ENCODE data around the gene NUP214. TPM values are rescaled to one million over a fixed set of nuclear protein-coding genes. Genes with fewer than 3 reads are reported as not detected.

Gene NUP214
- total and polyA plus RNA-seq, 2 of the 8 experiments (the other 6 are each of a cell fraction or from before 2014, with no cell fraction given) = 28.6 to 50.2 TPM

- Histone ChIP-seq H3K4ac (replicated peaks; ENCODE audit: insufficient read length, low read depth, low read length) (no peak overlapping the region), H3K23ac (ENCODE audit: insufficient read length) (no peak overlapping the region), H2AK5ac (ENCODE audit: low read depth, low read length) (no peak overlapping the region), H3K4me2 (ENCODE audit: insufficient read depth in 1 of 2, low read depth in 2 of 2, low read length in 2 of 2) (no peak overlapping the region), H3K4me3 (ENCODE audit: extremely low read depth in 1 of 4, insufficient read depth in 2 of 4, low read depth in 3 of 4, low read length in 4 of 4) (no peak overlapping the region), H2BK15ac (ENCODE audit: low read length) (no peak overlapping the region), H3K9ac (replicated peaks in 1 of 4; ENCODE audit: extremely low read depth in 1 of 4, low read depth in 3 of 4, low read length in 3 of 4) (no peak overlapping the region), H3K18ac (ENCODE audit: extremely low read depth, low read length) (no peak overlapping the region), H2BK20ac (ENCODE audit: low read length) (no peak overlapping the region), H2AFZ (ENCODE audit: low read length) (no peak overlapping the region), H3K79me2 (ENCODE audit: control insufficient read depth in 1 of 2, insufficient read depth in 2 of 2, low read length in 2 of 2) (no peaks in the 10 kb centered on the region), H3K27ac (ENCODE audit: low read depth, low read length) (no peak overlapping the region), H3K14ac (ENCODE audit: insufficient read length) (no peak overlapping the region), H3K79me1 (ENCODE audit: low read depth, low read length) (no peaks in the 10 kb centered on the region), H2BK5ac (ENCODE audit: low read depth, low read length) (no peak overlapping the region), H4K20me1 (replicated peaks in 1 of 2; ENCODE audit: control insufficient read depth in 1 of 2, insufficient read depth in 2 of 2, low read length in 2 of 2) (no peaks in the 10 kb centered on the region), H3K27me3 (replicated peaks in 1 of 4; ENCODE audit: control insufficient read depth in 3 of 4, extremely low read depth in 1 of 4, insufficient read depth in 3 of 4, low read length in 3 of 4) (no peaks in the 10 kb centered on the region), H4K91ac (replicated peaks; ENCODE audit: insufficient read length, low read length) (no peak overlapping the region), H4K5ac (ENCODE audit: insufficient read length, low read depth, low read length) (no peak overlapping the region), H4K8ac (ENCODE audit: extremely low read depth, insufficient read depth, low read length) (no peak overlapping the region), H2BK120ac (replicated peaks; ENCODE audit: low read depth, low read length) (no peak overlapping the region), H3K56ac (replicated peaks; ENCODE audit: insufficient read length, low read depth, low read length) (no peak overlapping the region), H3K9me3 (ENCODE audit: insufficient read depth in 2 of 2, low read depth in 1 of 2, low read length in 1 of 2) (no peaks in the 10 kb centered on the region), H3K23me2 (ENCODE audit: low read depth, low read length) (no peaks in the 10 kb centered on the region), H2BK12ac (ENCODE audit: low read depth, low read length) (no peak overlapping the region), H3K36me3 (ENCODE audit: control insufficient read depth in 2 of 4, insufficient read depth in 4 of 4, low read length in 3 of 4) (peaks cover 8 to 48% (median 27%) of the 10 kb centered on the region in 4 experiments), H3K4me1 (replicated peaks in 1 of 4; ENCODE audit: control insufficient read depth in 3 of 4, insufficient read depth in 4 of 4, low read length in 3 of 4) (no peaks in the 10 kb centered on the region)
- WGBS, 2 experiments (ENCODE audit: extremely low coverage in 1 of 2, insufficient coverage in 1 of 2, insufficient read length in 1 of 2, insufficient replicate concordance in 2 of 2, low coverage in 1 of 2, low lambda C conversion rate in 2 of 2, missing lambda C conversion rate in 1 of 2) = 89% methylated on average over 6 of the region's 6 CpGs; no CpG with 5 or more reads in 1 of the 2 experiments
- FAIRE-seq (no peak), DNase-seq (ENCODE audit: low read depth in 1 of 2, low spot score in 2 of 2) (no peak)
- ChIA-PET POLR2A (ENCODE audit: partially characterized antibody) (interaction anchor here (0.6 to 1.6 kb wide), 6 partner anchors 8 to 361 kb away, joined by 3 to 4 read pairs (median 3); no protein-coding TSS in a partner anchor), CTCF (ENCODE audit: partially characterized antibody) (interaction anchor here (0.6 to 1.4 kb wide), 9 partner anchors 9 to 1483 kb away, joined by 3 to 7 read pairs (median 3); no protein-coding TSS in a partner anchor)
- TF ChIP-seq JUN (IDR thresholded peaks at IDR 0.05; ENCODE audit: low read depth, low read length) = no peak
Observed at GRCh38 chr9:131161585-131161984, 36.2 kb downstream of the NUP214 start.

Data from H1 (cell line).